K562 (cell line): ENCODE data around the gene ASCL3. TPM values are rescaled to one million over a fixed set of nuclear protein-coding genes. Genes with fewer than 3 reads are reported as not detected.

Source experiments
- ATF6 ChIP-seq: sonication (generic); formaldehyde crosslinking; IDR thresholded peaks from 2 replicates; pipeline ENCODE4 v1.4.0; 2020; ENCODE audit warnings: mild to moderate bottlenecking, missing genetic modification reagents
- CBX5 ChIP-seq: IDR thresholded peaks from 2 replicates; pipeline ENCODE4 v1.6.1; 2014; ENCODE audit warnings: low read depth, borderline replicate concordance
- CCNT2 ChIP-seq: IDR thresholded peaks from 2 replicates; pipeline ENCODE4 v1.6.1; 2011; ENCODE audit warnings: borderline replicate concordance, low read depth, mild to moderate bottlenecking, moderate library complexity, mixed read lengths, low read length; ENCODE audit not compliant: insufficient read length; ENCODE audit errors: extremely low read depth
- ELF4 ChIP-seq: fragments of 450-650 bp; formaldehyde crosslinking; IDR thresholded peaks from 2 replicates; pipeline ENCODE4 v1.4.0; 2022; ENCODE audit warnings: missing genetic modification characterization
- HDAC2 ChIP-seq: fragments of 450-650 bp; IDR thresholded peaks from 2 replicates; pipeline ENCODE4 v1.6.1; 2016; ENCODE audit warnings: mild to moderate bottlenecking
- ID3 ChIP-seq, 2 experiments: fragments of 250-450 bp in 1 of 2; fragments of 450-650 bp in 1 of 2; sonication (Bioruptor Pico) in 1 of 2; IDR thresholded peaks; 2 replicates each; pipeline versions ENCODE4 v1.6.1 to v1.8.0; 2016 to 2021; ENCODE audit warnings: mild to moderate bottlenecking in 2 of 2, moderate library complexity in 2 of 2, missing compliant biosample characterization in 1 of 2, missing genetic modification characterization in 1 of 2
- KLF1 ChIP-seq: fragments of 450-650 bp; IDR thresholded peaks from 2 replicates; pipeline ENCODE4 v1.6.1; 2016; ENCODE audit warnings: missing genetic modification characterization, missing compliant biosample characterization
- MAFF ChIP-seq: IDR thresholded peaks from 2 replicates; pipeline ENCODE4 v1.6.1; 2012; ENCODE audit warnings: low read length, improper control_type of control experiment
- PHF8 ChIP-seq: fragments of 200-600 bp; sonication (generic); IDR thresholded peaks from 2 replicates; pipeline ENCODE4 v1.6.1; 2012; ENCODE audit warnings: mixed run types, mild to moderate bottlenecking, inconsistent platforms, low read length, moderate library complexity, borderline replicate concordance
- RREB1 ChIP-seq: fragments of 250-450 bp; sonication (Bioruptor Pico); IDR thresholded peaks from 2 replicates; pipeline ENCODE4 v1.4.0; 2020
- SNIP1 ChIP-seq: fragments of 450-650 bp; IDR thresholded peaks from 2 replicates; pipeline ENCODE4 v1.7.1; 2017; ENCODE audit warnings: low read depth, mild to moderate bottlenecking
- ZNF347 ChIP-seq: fragments of 450-650 bp; formaldehyde crosslinking; IDR thresholded peaks from 2 replicates; pipeline ENCODE4 v1.4.0; 2020; ENCODE audit warnings: low read depth, mild to moderate bottlenecking, moderate library complexity
- ZNF431 ChIP-seq: sonication (generic); formaldehyde crosslinking; IDR thresholded peaks from 2 replicates; pipeline ENCODE4 v1.8.0; 2022; ENCODE audit warnings: mild to moderate bottlenecking, missing genetic modification reagents
- ZNF511 ChIP-seq: sonication (generic); formaldehyde crosslinking; IDR thresholded peaks from 2 replicates; pipeline ENCODE4 v1.8.0; 2022; ENCODE audit warnings: mild to moderate bottlenecking, missing genetic modification reagents
- ZNF707 ChIP-seq: fragments of 250-450 bp; sonication (Bioruptor Pico); conservative IDR thresholded peaks from 2 replicates; pipeline ENCODE4 v1.8.0; 2022; ENCODE audit warnings: inconsistent platforms, mild to moderate bottlenecking, moderate library complexity
- polyA plus RNA-seq, 8 experiments: library from polyadenylated mRNA; depleted of rRNA in 4 of 8; stranded (reverse) in 5 of 8; unstranded in 3 of 8; fragments of >200 nt; fragmentation: Nextera tagmentation in 2 of 8; fragmentation: Illumina TruSeq in 1 of 8; extraction: Ambion mirVana in 2 of 8; extraction: Trizol in 1 of 8; gene quantifications; 2 replicates each; pipeline versions ENCODE4 v1.2.1 to v1.2.3, GENCODE V29; 2011 to 2014; ENCODE audit warnings: inconsistent platforms in 1 of 8, missing spikeins in 1 of 8
- total RNA-seq, 7 experiments: library from RNA; depleted of rRNA in 6 of 7; stranded (reverse); fragments of >200 nt in 6 of 7; fragmentation: Illumina TruSeq in 2 of 7; extraction: Trizol in 2 of 7; gene quantifications; 2 replicates each; pipeline versions ENCODE4 v1.2.1 to v1.2.3, GENCODE V29; 2011 to 2021; ENCODE audit warnings: low replicate concordance in 1 of 7

ASCL3 gene
- total and polyA plus RNA-seq, 9 of the 15 experiments (the other 6 are each of a cell fraction or from before 2014, with no cell fraction given): not detected

- no peak; the same call in 1 of the 2 replicates for TF ChIP-seq HDAC2
- TF ChIP-seq ZNF347 (CRISPR knock-in tag): no peak
- 0 out of 2 replicates have a peak, but pooled peaks have one; percentile 28 for TF ChIP-seq RREB1 (CRISPR knock-in tag)
- TF ChIP-seq ATF6 (CRISPR knock-in tag): peak; percentile 92; the same call in 1 of the 2 replicates
- peak; percentile 23; the same call in 1 of the 2 replicates for TF ChIP-seq CBX5
- TF ChIP-seq CCNT2: peak; percentile 70
- no peak for TF ChIP-seq ZNF511 (CRISPR knock-in tag)
- TF ChIP-seq ID3 (CRISPR knock-in tag; IDR thresholded peaks at IDR 0.05): no peak
- TF ChIP-seq ID3 (tag; IDR thresholded peaks at IDR 0.05): no peak
- TF ChIP-seq SNIP1: no peak
- TF ChIP-seq KLF1 (tag): peak; percentile 51; the same call in 1 of the 2 replicates
- TF ChIP-seq PHF8: peak; percentile 96
- TF ChIP-seq ELF4 (CRISPR knock-in tag): peak; percentile 80; the same call in 1 of the 2 replicates
- TF ChIP-seq ZNF431: no peak
- TF ChIP-seq MAFF: no peak
- TF ChIP-seq ZNF707: no peak
These were observed 21.8 kb upstream of the ASCL3 start, which contains the start of gene TMEM9B (continued) for GRCh38 chr11:8964324-8965320.
